Endodermal cell (in vitro differentiated cells): ENCODE results near the gene SCOC. TPM values are rescaled to one million over a fixed set of nuclear protein-coding genes. Genes with fewer than 3 reads are reported as not detected.

ENCODE experiments used
- DNase-seq: peaks from one replicate; pipeline ENCODE4 v3.0.0-alpha.2; 2017
- H3K27ac ChIP-seq: 2 replicates; pipeline ENCODE4 v1.5.1; 2013; ENCODE audit warnings: mild to moderate bottlenecking, low read depth, low read length, moderate library complexity
- H3K27me3 ChIP-seq: 2 replicates; pipeline ENCODE4 v1.6.1; 2013; ENCODE audit warnings: mild to moderate bottlenecking, low read length, moderate library complexity; ENCODE audit not compliant: insufficient read depth, control insufficient read depth, poor library complexity, severe bottlenecking
- H3K36me3 ChIP-seq: 2 replicates; pipeline ENCODE4 v1.7.0; 2013; ENCODE audit warnings: mild to moderate bottlenecking, low read length, moderate library complexity; ENCODE audit not compliant: control insufficient read depth, insufficient read depth
- H3K4me1 ChIP-seq: one replicate; pipeline ENCODE4 v1.7.0; 2013; ENCODE audit warnings: low read length; ENCODE audit not compliant: control insufficient read depth, insufficient read depth
- H3K4me3 ChIP-seq: 2 replicates; pipeline ENCODE4 v1.5.1; 2013; ENCODE audit warnings: mild to moderate bottlenecking, low read length, moderate library complexity
- H3K9ac ChIP-seq: 2 replicates; pipeline ENCODE4 v1.6.1; 2013; ENCODE audit warnings: mild to moderate bottlenecking, low read length, moderate library complexity; ENCODE audit not compliant: poor library complexity, severe bottlenecking; ENCODE audit errors: extremely low read depth
- H3K9me3 ChIP-seq: 2 replicates; pipeline ENCODE4 v1.6.1; 2013; ENCODE audit warnings: mild to moderate bottlenecking, low read length, moderate library complexity; ENCODE audit not compliant: control insufficient read depth
- H3K27ac Mint-ChIP-seq: 2 replicates; pipeline ENCODE4 v1.8.0; 2020; ENCODE audit warnings: mixed read lengths
- H3K27me3 Mint-ChIP-seq: 2 replicates; pipeline ENCODE4 v1.8.0; 2021; ENCODE audit warnings: mild to moderate bottlenecking, mixed read lengths; ENCODE audit not compliant: insufficient read depth
- H3K36me3 Mint-ChIP-seq: 2 replicates; pipeline ENCODE4 v1.8.0; 2020; ENCODE audit warnings: low read depth, mixed read lengths
- H3K4me1 Mint-ChIP-seq: 2 replicates; pipeline ENCODE4 v1.8.0; 2020; ENCODE audit warnings: mixed read lengths
- H3K4me3 Mint-ChIP-seq: 2 replicates; pipeline ENCODE4 v1.8.0; 2020; ENCODE audit warnings: mild to moderate bottlenecking, moderate library complexity, mixed read lengths
- H3K9me3 Mint-ChIP-seq: 2 replicates; pipeline ENCODE4 v1.8.0; 2020; ENCODE audit warnings: mild to moderate bottlenecking, mixed read lengths
- CTCF ChIP-seq: fragments of 200-600 bp; sonication (generic); conservative IDR thresholded peaks from 2 replicates; pipeline ENCODE4 v1.5.0; 2021; ENCODE audit warnings: antibody characterized with exemption, mild to moderate bottlenecking
- WGBS, 2 experiments: methylation state at CpG; one replicate each; pipeline versions ENCODE4 v1.1.5 to v1.1.7; 2013; ENCODE audit warnings: missing lambda C conversion rate in 2 of 2, mixed read lengths in 1 of 2; ENCODE audit not compliant: insufficient coverage in 1 of 2, insufficient read length in 1 of 2; 5-methylcytosine and 5-hydroxymethylcytosine counted together
- total RNA-seq, 2 donors: library from RNA; stranded (reverse); fragmentation: NEBNext Ultra II Directional in 1 of 2; extraction: Animal tissue kit (Norgen Biotek cat#: 25700) in 1 of 2; gene quantifications; 2 replicates in 1 of 2; 3 replicates in 1 of 2; pipeline ENCODE4 v1.2.1, GENCODE V29; 2021

The SCOC gene
- total RNA-seq, 2 donors from 2014 or later: 60.8 to 79.9 TPM

- no peak for DNase-seq
- H3K4me3 Mint-ChIP-seq: peak overlapping the region; percentile 71
- no peaks in the 10 kb centered on the region for H3K9me3 ChIP-seq
- H3K36me3 Mint-ChIP-seq: no peaks in the 10 kb centered on the region
- peak overlapping the region; percentile 52 for H3K27ac ChIP-seq
- 7 to 11% methylated on average over 21 to 23 of the region's 23 CpGs for WGBS, 2 experiments
- H3K36me3 ChIP-seq: no peaks in the 10 kb centered on the region
- peaks cover 36% of the 10 kb centered on the region for H3K27me3 Mint-ChIP-seq
- peak overlapping the region; percentile 90 for H3K4me3 ChIP-seq
- H3K9me3 Mint-ChIP-seq: no peaks in the 10 kb centered on the region
- peaks cover 10% of the 10 kb centered on the region for H3K4me1 Mint-ChIP-seq
- H3K27me3 ChIP-seq: peaks cover 15% of the 10 kb centered on the region
- peak overlapping the region; percentile 47 for H3K27ac Mint-ChIP-seq
- H3K4me1 ChIP-seq: no peaks in the 10 kb centered on the region
- peak; percentile 45 for TF ChIP-seq CTCF
- H3K9ac ChIP-seq: peak overlapping the region; percentile 29
These were observed 53.2 kb downstream of the SCOC start for GRCh38 chr4:140426610-140427105.

DNA sequence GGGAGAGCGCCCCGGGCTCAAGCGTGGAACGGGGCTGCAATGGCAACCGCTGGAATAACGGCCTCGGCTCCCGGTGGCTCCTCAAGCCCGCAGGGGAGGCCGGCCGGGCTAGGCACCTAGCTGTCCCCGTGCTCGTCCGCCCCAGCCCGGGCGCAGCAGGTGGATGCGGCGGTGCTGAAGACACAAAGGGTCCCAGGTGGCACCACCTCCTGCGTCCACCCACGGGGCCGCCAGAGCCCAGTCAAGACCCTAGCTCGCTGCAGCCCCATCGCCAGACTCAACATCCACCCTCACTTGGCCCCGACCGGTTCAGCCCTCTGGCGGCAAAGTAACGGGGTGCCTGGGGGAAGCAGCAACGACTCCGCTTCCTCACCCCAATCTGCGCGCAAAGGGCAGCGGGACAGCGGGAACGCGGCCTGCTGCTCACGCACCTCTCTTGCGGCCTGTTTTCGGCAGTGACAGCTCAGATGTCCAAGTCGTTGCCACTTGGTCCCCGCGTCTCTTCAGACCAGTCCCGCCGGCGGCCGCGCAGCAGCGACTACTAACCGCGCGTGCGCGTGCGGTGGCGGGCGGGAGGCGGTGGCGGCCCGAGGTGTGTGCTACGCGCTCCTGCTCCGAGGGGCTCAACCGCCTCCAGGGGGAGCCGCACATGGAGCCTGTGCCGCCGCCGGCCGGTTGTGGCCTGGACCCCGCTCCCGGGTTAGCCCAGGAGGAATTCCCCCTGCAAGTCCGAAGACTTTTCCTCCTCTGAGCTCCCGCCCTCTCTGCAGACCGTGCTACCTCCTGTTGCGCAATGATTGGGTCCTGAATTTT lies 53.9 kb downstream of the SCOC start, which contains the start of gene CLGN:
Gene CLGN (minus strand): TSS at position 543 of the 813 bp plus-strand sequence. CDS start 14,570 bp downstream, outside the sequence.
- Histone ChIP-seq H3K4me3 (peak within 1 kb of the TSS; percentile 90), H3K4me1 (no peaks in the 10 kb centered on the region), H3K36me3 (no peaks in the 10 kb centered on the region), H3K9ac (peak within 1 kb of the TSS; percentile 29), H3K27ac (peak within 1 kb of the TSS; percentile 52), H3K9me3 (no peaks in the 10 kb centered on the region), H3K27me3 (peaks cover 15% of the 10 kb centered on the region)
- peak within 1 kb of the TSS; percentile 71 for H3K4me3 Mint-ChIP-seq
- H3K36me3 Mint-ChIP-seq: no peaks in the 10 kb centered on the region
- DNase-seq: peak; percentile 97
- peaks cover 31% of the 10 kb centered on the region for H3K27me3 Mint-ChIP-seq
- H3K4me1 Mint-ChIP-seq: peaks cover 13% of the 10 kb centered on the region
- 0 to 1% methylated on average over 34 to 73 of the region's 73 CpGs for WGBS, 2 experiments
- peak; percentile 90 for TF ChIP-seq CTCF
- peak within 1 kb of the TSS; percentile 47 for H3K27ac Mint-ChIP-seq
- H3K9me3 Mint-ChIP-seq: no peaks in the 10 kb centered on the region

- H3K27me3 Mint-ChIP-seq: peaks cover 25% of the 10 kb centered on the region
- no peak for TF ChIP-seq CTCF
- H3K27me3 ChIP-seq: peaks cover 15% of the 10 kb centered on the region
- WGBS, 2 experiments: 76 to 81% methylated on average over 4 to 6 of the region's 7 CpGs
- no peak overlapping the region for H3K9ac ChIP-seq
- H3K9me3 ChIP-seq: no peaks in the 10 kb centered on the region
- H3K4me1 ChIP-seq: no peaks in the 10 kb centered on the region
- H3K36me3 ChIP-seq: no peaks in the 10 kb centered on the region
- no peak overlapping the region for H3K27ac ChIP-seq
- H3K4me1 Mint-ChIP-seq: peaks cover 13% of the 10 kb centered on the region
- H3K4me3 Mint-ChIP-seq: peak overlapping the region; percentile 71
- H3K36me3 Mint-ChIP-seq: no peaks in the 10 kb centered on the region
- peak overlapping the region; percentile 90 for H3K4me3 ChIP-seq
- no peaks in the 10 kb centered on the region for H3K9me3 Mint-ChIP-seq
- H3K27ac Mint-ChIP-seq: no peak overlapping the region
- no peak for DNase-seq
These were observed 54.5 kb downstream of the SCOC start for GRCh38 chr4:140427919-140428471.

Other genes starting within 250 kb of the SCOC start
- gene MAML3, start 219.5 kb upstream of the SCOC start, total RNA-seq: 10 to 100 TPM; 29.2 to 32.2 TPM
- gene CLGN, start 54.0 kb downstream of the SCOC start, total RNA-seq: 1 to 10 TPM; 3.8 to 4.6 TPM
- gene MGAT4D, start 124.6 kb downstream of the SCOC start, total RNA-seq: not detected
- gene ELMOD2, start 150.5 kb downstream of the SCOC start, total RNA-seq: 10 to 100 TPM; 65.5 to 67.9 TPM
- gene UCP1, start 195.3 kb downstream of the SCOC start, total RNA-seq: under 1 TPM in 1 of 2 donors, not detected in 1; 0.24 TPM